ENCODE measurements around the gene SLC7A9. TPM values are rescaled to one million over a fixed set of nuclear protein-coding genes. Genes with fewer than 3 reads are reported as not detected.

Gene SLC7A9
- polyA plus RNA-seq, 1 donor (not counting 4 experiments of a cell fraction or from before 2014, with no cell fraction given): 0.20 TPM

DNA sequence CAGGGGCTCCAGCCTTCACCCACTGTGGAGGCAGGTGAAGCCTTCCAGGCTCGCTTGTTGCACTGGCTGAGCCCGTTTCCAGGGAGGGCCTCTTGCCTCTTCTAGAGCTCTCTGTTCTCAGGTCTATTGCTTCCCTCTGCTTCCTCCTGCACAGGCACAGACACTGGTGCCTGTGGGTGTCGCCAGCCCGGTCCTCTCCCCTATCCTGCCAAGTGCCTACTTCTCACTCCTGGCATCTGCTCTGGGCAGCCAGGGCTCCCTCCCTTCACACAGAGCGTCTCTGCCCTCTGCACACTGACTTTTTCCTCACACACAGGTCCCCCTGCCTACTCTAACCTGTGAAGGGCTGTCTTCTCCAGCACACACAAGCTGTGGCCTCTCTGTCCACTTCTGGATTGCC is 60.3 kb downstream of the SLC7A9 start:
- Histone ChIP-seq H3K9me1 (ENCODE audit: control insufficient read depth, extremely low read depth, insufficient read depth, low read length) (no peaks in the 10 kb centered on the region), H3K9me3 (ENCODE audit: control insufficient read depth, low read depth, low read length) (no peaks in the 10 kb centered on the region), H4K20me1 (ENCODE audit: control insufficient read depth, extremely low read depth, insufficient read depth, low read length) (no peaks in the 10 kb centered on the region), H2AFZ (ENCODE audit: control insufficient read depth, low read length) (peak overlapping the region; percentile 49), H3K27me3 (ENCODE audit: control insufficient read depth, extremely low read depth, insufficient read depth, low read length) (no peaks in the 10 kb centered on the region), H3K9ac (ENCODE audit: control insufficient read depth, extremely low read depth, insufficient read depth, low read length) (no peak overlapping the region), H3K36me3 (ENCODE audit: control insufficient read depth in 2 of 2, extremely low read depth in 1 of 2, insufficient read depth in 2 of 2, low read length in 2 of 2) (no peaks in the 10 kb centered on the region), H3K4me2 (ENCODE audit: control insufficient read depth, extremely low read depth, insufficient read depth, low read depth, low read length) (peak overlapping the region; percentile 5), H3K79me2 (ENCODE audit: control insufficient read depth, insufficient read depth, low read length) (no peaks in the 10 kb centered on the region), H3K4me1 (ENCODE audit: control insufficient read depth, extremely low read depth, insufficient read depth, low read length) (peaks cover 3% of the 10 kb centered on the region), H3K4me3 (ENCODE audit: control insufficient read depth in 2 of 3, extremely low read depth in 1 of 3, insufficient read depth in 2 of 3, low read depth in 1 of 3, low read length in 3 of 3) (no peak overlapping the region), H3K27ac (ENCODE audit: control insufficient read depth, insufficient read depth, low read length) (no peak overlapping the region)
- DNase-seq (ENCODE audit: low read depth, low spot score) (no peak), FAIRE-seq (no peak)
- TF ChIP-seq, protein P1, sequence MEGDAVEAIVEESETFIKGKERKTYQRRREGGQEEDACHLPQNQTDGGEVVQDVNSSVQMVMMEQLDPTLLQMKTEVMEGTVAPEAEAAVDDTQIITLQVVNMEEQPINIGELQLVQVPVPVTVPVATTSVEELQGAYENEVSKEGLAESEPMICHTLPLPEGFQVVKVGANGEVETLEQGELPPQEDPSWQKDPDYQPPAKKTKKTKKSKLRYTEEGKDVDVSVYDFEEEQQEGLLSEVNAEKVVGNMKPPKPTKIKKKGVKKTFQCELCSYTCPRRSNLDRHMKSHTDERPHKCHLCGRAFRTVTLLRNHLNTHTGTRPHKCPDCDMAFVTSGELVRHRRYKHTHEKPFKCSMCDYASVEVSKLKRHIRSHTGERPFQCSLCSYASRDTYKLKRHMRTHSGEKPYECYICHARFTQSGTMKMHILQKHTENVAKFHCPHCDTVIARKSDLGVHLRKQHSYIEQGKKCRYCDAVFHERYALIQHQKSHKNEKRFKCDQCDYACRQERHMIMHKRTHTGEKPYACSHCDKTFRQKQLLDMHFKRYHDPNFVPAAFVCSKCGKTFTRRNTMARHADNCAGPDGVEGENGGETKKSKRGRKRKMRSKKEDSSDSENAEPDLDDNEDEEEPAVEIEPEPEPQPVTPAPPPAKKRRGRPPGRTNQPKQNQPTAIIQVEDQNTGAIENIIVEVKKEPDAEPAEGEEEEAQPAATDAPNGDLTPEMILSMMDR (optimal IDR thresholded peaks at IDR 0.05 in 1 of 3, IDR thresholded peaks at IDR 0.05 in 1 of 3, conservative IDR thresholded peaks at IDR 0.05 in 1 of 3; ENCODE audit: extremely low read depth in 1 of 3, insufficient read depth in 2 of 3, low read length in 3 of 3): no peak
- TF ChIP-seq EZH2 (IDR thresholded peaks at IDR 0.05; ENCODE audit: low read length): no peak
- dilution Hi-C loops (cut with MboI; ENCODE audit: extremely low pct_ligation_motif_present, low sequenced_read_pairs): no loop called here

DNA sequence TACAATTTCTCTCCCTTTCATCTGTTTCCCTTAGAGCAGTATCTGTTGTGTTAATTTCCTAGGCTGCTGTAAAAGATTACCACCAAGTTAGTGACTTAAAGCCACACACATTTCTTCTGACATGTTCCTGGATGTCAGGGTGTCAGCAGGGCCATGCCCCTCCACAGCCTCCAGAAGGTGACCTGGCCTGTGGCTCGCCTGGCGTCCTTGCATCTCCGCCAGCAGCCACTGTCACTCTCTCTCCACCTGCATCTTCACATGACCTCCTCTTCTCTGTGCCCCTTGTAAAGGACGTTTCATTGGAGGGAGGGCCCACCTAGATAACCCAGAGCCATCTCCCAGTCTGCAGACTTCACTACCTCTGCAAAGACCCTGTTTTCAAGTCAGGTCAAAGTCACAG is 61.3 kb downstream of the SLC7A9 start:
- no peaks in the 10 kb centered on the region for H3K9me1 ChIP-seq (ENCODE audit: control insufficient read depth, extremely low read depth, insufficient read depth, low read length)
- H3K4me2 ChIP-seq (ENCODE audit: control insufficient read depth, extremely low read depth, insufficient read depth, low read depth, low read length): no peak overlapping the region
- dilution Hi-C loops (cut with MboI; ENCODE audit: extremely low pct_ligation_motif_present, low sequenced_read_pairs): no loop called here
- H3K9me3 ChIP-seq (ENCODE audit: control insufficient read depth, low read depth, low read length): no peaks in the 10 kb centered on the region
- no peak for DNase-seq (ENCODE audit: low read depth, low spot score)
- H3K79me2 ChIP-seq (ENCODE audit: control insufficient read depth, insufficient read depth, low read length): no peaks in the 10 kb centered on the region
- H3K4me1 ChIP-seq (ENCODE audit: control insufficient read depth, extremely low read depth, insufficient read depth, low read length): peaks cover 3% of the 10 kb centered on the region
- H4K20me1 ChIP-seq (ENCODE audit: control insufficient read depth, extremely low read depth, insufficient read depth, low read length): no peaks in the 10 kb centered on the region
- no peaks in the 10 kb centered on the region for H3K36me3 ChIP-seq (ENCODE audit: control insufficient read depth in 2 of 2, extremely low read depth in 1 of 2, insufficient read depth in 2 of 2, low read length in 2 of 2)
- H3K27ac ChIP-seq (ENCODE audit: control insufficient read depth, insufficient read depth, low read length): no peak overlapping the region
- H3K27me3 ChIP-seq (ENCODE audit: control insufficient read depth, extremely low read depth, insufficient read depth, low read length): no peaks in the 10 kb centered on the region
- TF ChIP-seq, protein P1 (optimal IDR thresholded peaks at IDR 0.05 in 1 of 3, IDR thresholded peaks at IDR 0.05 in 1 of 3, conservative IDR thresholded peaks at IDR 0.05 in 1 of 3; ENCODE audit: extremely low read depth in 1 of 3, insufficient read depth in 2 of 3, low read length in 3 of 3): no peak
- TF ChIP-seq EZH2 (IDR thresholded peaks at IDR 0.05; ENCODE audit: low read length): no peak
- no peak overlapping the region for H3K9ac ChIP-seq (ENCODE audit: control insufficient read depth, extremely low read depth, insufficient read depth, low read length)
- no peak overlapping the region for H2AFZ ChIP-seq (ENCODE audit: control insufficient read depth, low read length)
- no peak overlapping the region for H3K4me3 ChIP-seq (ENCODE audit: control insufficient read depth in 2 of 3, extremely low read depth in 1 of 3, insufficient read depth in 2 of 3, low read depth in 1 of 3, low read length in 3 of 3)
- FAIRE-seq: no peak

All from keratinocyte (primary cell).